Measurements from ENCODE around the gene PLEKHG4.

DNA sequence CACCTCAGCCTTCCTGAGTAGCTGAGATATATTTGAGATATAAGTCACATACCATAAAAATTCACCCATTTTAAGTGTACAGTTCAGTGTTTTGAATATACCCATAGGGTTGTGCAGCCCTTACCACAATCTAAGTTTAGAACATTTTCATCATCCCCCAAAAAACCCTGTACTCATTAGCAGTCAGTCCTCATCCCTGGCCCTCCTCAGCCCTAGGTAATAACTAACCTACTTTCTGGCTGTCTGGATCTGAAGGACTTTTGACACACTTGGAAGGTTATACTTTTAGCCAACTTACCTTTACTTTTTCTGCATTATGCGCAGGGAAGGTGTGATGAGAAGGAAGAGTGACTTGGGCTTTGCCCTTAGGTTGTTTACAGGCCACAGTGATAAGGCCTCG lies 4.0 kb upstream of the PLEKHG4 start:
- TF ChIP-seq, protein P1, sequence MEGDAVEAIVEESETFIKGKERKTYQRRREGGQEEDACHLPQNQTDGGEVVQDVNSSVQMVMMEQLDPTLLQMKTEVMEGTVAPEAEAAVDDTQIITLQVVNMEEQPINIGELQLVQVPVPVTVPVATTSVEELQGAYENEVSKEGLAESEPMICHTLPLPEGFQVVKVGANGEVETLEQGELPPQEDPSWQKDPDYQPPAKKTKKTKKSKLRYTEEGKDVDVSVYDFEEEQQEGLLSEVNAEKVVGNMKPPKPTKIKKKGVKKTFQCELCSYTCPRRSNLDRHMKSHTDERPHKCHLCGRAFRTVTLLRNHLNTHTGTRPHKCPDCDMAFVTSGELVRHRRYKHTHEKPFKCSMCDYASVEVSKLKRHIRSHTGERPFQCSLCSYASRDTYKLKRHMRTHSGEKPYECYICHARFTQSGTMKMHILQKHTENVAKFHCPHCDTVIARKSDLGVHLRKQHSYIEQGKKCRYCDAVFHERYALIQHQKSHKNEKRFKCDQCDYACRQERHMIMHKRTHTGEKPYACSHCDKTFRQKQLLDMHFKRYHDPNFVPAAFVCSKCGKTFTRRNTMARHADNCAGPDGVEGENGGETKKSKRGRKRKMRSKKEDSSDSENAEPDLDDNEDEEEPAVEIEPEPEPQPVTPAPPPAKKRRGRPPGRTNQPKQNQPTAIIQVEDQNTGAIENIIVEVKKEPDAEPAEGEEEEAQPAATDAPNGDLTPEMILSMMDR (IDR thresholded peaks at IDR 0.05): no peak
- TF ChIP-seq POLR2A (IDR thresholded peaks at IDR 0.05) (no peak), POLR2AphosphoS5 (IDR thresholded peaks at IDR 0.05; ENCODE audit: insufficient read depth in 1 of 2, low read depth in 1 of 2) (no peak)
